Stimulated activated CD4-positive, alpha-beta T cell treated with anti-CD3 and anti-CD28 coated beads, TNF-alpha, amount 100 ng/mL, for 4 hours (primary cell): ENCODE results near the gene PPP2R1B.
"Not testable (repeated sequence)": the region's sequence is repeated elsewhere in the genome, so short reads cannot be mapped to it uniquely, and the experiment has no call there.

ENCODE experiments used
- DNase-seq, 3 experiments: peaks; one replicate each; pipeline ENCODE4 v3.0.0-alpha.2; 2020; ENCODE audit warnings: low read depth in 3 of 3

The PPP2R1B gene

DNA sequence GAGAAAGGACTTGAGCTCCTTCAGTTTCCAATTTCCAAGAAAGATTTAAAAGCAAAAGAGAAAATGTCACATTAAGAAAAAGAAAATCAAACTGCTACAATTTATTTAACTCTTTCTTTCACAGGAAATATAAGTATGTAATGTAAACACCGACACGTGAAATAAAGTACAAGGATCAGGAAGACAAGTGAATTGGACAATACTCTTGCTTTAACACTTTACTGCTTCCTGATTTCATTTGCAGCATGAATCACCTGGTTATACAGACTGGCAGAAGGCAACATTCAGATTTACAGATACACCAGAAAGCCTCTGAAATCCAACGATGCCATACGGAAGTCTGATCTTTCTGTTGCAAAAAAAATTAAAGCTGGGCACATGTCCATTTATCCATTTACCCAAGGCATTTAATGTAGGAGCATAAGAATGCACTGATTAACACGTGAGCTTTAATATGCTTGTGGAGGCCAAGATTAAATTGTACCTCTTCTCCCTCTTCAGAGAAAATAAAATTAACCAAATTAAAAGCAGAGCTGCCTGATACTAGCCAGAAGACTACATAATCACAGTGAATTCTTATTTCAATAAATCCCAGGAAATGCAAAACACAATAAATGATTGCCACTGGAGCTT is 16.0 kb upstream of the PPP2R1B start:
- no peak for DNase-seq

DNA sequence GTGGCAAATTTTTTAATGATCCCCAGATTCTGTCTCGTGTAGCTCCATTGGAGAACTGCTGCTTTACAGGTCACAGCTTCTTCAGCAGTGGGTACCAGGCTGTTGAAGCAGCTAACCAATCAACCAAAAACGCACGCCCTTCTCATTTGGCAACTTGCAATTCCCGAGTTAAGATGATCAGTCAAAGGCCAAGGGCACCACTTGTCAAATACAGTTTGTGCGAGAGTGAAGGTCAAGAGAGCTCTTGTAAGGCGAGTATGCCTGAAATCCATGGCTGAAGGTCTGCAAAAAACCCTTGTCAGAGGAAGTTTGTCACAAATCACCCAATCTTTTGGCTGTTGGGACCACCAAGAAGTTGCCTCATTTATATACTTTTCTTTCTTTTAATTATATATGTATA is 12.9 kb upstream of the PPP2R1B start:
- no peak for DNase-seq

DNA sequence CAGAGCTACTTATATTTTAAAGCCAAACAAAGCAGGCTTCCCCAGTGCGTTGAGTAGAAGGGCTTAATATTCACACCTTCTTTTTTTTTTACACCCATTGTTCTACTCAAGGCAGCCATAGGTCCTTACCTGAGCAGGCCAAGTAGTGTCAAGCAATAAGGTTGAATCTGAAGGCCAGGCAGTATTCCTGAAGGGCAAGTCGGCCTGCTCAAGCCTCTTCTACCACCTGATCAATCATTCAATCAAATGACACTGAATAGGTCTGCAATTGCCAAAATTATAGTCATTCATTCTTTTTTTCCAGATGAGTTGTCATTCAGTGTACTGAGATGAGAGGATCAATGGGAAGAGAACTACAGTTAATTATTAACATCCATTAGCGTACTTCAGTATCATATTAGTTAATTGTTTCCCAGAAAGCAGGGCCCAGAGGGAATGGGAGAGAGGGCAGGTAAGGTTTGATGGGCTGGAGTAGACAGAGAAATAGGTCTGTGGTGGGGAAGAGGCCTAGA is 11.9 kb upstream of the PPP2R1B start:
- no peak for DNase-seq

DNA sequence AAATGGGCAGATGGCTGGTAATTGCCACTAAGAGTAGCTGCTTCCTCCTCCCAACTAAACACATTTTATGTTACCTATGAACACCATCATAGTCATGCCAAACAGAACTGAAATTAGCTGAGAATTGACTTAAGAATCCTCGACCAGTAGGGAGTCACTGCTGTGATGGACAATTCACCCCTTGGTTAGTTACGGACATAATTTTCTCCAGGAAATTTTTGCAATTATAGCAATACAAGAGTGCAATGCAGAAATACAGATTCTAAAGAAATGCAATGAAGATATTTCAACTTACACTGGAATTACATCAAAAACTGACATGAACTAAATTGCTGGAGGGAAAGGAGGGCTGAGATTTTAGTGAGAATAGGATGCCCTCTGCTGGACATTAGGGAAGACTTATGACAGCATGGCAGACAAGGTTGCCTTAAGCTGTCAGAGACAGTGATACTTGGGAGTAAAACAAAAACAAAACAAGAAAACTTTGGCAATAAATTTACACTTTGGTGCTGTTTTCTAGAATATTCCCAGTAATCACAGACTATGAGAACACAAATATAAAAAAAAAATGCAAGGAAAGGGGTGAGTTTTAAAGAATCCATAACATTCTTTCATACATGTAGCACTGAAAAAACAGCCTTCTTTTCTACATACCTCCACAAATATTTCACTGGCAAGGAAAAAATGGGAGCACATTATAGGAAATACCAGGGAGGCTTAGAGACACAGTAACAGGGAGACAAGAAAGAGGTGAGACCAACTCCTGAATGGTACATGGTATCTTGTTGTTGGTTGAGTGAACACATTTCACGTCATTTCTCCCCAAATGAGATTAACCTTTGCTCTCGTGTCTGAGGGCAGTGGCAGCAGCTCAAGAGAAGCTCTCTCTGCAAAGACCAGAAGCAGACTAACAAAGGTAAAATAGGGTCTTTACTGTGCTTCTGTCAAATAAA is 11.2 kb upstream of the PPP2R1B start:
- DNase-seq: no peak

DNA sequence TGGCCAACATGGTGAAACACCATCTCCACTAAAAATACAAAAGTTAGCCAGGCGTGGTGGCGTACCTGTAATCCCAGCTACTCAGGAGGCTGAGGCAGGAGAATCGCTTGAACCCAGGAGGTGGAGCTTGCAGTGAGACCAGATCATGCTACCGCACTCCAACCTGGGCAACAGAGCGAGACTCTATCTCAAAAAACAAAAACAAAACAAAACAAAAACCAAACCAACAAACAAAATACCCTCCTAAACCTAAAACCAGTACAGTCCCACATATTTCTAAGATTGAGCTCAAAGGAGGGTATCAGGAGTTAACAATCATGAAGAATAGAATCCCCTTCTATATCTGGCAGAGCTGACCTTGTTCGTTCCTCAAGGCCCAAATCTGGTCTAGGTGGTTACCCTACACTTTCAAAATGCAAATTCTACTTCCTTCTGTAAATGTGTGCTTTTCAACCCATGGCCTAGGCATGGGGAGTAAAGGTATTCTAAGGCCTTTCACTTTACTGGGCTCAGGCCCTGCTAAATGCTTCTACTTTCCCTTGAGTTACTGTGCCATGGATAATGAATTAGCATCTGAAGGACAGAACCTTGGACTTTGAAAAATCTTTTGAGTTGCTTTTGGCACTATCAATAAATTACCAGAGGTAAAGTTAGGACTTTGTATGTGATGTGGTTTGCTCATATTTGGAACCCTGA is 10.4 kb upstream of the PPP2R1B start:
- DNase-seq: no peak

DNA sequence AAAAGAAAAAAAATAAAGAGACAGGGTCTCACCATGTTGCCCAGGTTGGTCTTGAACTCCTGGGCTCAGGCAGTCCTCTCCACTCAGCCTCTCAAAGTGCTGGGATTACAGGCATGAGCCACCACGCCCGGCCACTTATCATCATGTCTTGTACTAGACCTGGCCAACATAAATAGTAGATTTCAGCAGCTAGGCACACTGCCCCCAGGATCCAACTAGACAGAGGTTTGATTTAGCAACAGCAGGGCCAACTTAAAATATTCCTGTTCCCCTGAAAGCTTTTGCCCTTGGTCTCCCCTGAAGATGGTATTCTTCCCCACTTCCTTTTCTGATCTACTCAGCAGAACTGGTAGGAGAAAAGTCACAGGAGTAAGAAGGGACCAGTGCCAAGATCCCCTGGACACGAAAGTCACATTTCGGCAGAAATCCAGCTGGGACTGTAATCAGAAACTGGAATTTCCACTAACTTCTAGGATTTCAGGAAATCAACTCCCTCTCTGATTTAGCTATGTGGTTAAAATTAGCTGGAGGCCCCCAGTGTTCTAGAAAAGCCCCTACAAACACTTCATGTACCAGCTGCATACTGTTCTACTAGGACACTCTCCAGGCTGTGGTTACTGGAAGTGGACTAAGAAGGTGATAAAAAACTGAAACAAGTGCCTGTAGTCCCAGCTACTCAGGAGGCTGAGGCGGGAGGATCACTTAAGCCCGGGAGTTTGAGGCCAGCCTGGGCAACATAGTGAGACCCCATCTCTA is 8.9 kb upstream of the PPP2R1B start:
- no peak for DNase-seq

DNA sequence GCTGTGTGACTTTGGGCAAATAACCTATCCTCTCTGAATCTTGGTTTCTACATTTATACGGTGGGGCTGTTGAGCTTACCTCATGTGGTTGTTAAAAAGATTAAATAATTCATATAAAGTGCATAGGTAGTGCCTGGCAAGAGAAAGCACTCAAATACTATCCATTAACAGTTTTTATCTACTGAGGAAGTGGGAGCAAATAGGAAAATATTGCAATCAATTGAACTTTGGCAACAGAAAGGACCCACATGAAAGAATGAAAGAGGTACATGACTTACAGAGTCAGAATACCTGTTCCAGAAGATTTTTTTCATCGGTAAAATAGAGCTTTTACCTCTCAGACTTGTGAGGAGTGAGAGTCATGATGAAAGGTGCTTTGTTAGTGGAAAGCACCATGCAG is 6.3 kb upstream of the PPP2R1B start:
- no peak for DNase-seq

DNA sequence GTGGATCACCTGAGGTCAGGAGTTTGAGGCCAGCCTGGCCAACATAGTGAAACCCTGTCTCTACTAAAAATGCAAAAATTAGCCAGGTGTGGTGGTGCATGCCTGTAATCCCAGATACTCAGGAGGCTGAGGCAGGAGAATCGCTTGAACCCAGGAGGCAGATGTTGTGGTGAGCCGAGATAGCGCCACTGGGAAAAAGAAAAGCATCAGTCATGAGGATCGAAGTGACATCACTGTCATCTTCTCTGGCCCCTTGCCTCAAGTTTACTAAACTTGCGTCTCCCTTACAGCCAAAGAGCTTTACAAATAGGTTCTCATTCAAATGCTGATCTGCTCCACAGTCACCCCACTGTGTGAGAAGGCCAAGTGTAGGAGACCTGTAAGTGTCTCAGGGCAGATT is 5.0 kb upstream of the PPP2R1B start:
- not testable (repeated sequence) for DNase-seq

DNA sequence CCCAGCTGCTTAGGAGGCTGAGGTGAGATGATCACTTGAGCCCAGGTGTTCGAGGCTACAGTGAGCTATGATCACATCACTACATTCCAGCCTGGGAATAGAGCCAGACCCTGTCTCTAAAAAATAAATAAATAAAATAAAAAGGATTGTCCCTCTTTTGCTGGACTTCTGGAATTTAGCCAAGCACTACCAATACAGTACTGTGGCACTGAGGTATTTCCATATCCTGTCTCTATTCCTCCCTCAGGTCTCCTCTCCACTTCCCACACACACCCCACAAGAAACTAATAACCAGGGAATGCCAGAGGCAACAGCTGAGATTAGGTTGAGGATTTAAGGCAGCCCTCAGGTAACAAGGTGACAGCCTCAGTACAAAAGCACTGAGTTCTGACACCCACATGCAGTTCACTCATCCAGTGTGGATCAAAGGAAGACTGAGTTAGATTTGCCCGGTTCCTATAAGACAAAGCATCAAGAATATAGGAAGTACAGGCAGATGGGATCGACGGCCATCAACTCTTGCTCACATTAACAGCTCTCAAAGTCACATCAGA is 4.5 kb upstream of the PPP2R1B start:
- no peak for DNase-seq

DNA sequence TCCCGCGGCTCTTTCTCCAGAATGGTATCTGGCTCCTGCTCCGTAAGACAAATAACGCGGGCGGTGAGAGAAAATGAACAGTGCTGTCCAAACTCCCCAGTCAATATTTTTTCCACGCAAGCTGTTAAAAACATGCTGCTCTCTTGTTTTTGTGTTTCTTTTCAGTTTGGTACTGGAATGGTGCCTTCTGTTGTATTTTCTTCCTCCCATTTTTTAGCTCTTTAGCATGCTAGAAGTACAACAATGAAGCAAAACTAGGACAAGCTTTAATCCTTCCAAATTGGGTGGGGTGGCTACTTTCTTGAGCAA is 599 bp upstream of the PPP2R1B start:
- no peak for DNase-seq

DNA sequence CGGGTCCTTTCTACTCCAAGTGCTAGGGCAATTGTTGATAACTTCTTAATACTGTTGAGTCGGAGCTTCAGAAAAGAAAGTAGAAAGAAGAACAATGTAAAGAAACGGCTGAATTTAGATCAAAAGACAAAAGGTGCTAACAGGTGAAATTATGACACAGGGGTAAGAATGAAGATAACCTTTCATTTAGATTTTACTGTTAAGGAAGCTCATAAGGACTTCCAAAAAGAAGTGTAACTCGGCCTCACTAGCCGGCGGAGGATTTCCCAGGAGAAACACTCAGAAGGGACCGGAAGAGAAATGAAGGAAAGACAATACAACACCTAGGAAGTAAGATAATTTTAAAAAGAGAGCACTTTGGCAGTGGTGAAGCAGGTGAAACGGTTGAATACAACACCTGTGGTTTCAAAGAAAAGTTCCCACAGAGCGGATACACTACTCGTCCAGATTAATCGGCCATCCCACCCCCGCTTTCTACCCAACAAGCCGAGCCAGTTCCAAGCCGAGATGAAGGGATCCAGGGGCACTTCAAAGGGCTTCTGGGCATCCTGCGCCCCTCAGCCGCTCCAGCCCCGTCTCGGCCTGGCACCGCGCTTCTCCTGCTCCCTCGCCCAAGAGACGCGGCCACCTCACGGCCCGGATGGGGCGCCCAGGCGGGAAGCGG is 737 bp downstream of the PPP2R1B start:
- no peak for DNase-seq

DNA sequence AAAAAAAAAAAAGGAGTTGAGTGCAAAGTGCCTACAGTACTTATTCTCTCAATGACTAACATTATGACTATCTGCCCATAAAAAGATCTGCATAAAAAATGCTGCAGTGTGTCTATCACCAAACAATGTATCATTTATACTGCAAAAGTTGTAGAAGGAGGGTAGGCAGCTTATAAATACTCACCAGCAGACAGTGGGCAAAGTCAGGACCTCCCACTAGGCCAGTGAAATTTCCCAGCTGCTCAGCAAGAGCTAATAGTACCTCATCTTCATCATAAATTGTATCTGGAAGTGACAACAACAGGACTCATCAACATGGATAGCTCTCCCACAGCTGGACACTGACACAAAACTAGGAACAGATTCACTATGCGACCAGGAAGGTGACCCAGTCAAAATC is 1.6 kb downstream of the PPP2R1B start:
- DNase-seq: no peak

DNA sequence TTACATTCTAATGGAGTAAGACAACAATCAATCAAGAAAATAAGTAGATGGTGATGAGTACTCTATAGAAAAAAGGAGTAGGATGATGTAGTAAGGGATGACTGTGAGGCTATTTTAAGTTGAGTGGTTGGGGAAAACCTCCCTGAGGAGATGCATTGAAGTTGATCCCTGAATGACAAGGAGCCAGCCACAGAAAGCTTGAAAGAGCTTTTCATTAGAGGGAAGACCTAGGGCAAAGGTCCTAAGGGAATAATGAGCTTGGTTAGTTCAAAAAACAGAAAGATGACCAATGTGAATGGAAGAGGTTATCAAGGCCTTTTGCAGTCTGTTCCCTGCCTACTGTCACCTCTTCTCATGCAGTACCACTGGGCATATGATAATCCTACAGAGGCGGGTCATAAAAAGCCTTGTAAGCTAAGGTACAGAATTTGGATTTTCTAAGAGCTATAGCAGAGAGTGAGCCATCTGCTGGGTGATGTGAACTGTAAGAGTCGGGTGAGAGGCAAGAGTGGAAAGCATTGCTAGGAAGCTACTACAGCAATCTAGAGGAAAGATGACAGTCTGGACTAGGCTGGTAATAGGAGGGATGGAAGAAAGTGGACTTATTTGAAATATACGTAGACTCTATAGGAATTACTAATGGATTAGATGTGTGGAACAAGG is 3.1 kb downstream of the PPP2R1B start:
- no peak for DNase-seq

DNA sequence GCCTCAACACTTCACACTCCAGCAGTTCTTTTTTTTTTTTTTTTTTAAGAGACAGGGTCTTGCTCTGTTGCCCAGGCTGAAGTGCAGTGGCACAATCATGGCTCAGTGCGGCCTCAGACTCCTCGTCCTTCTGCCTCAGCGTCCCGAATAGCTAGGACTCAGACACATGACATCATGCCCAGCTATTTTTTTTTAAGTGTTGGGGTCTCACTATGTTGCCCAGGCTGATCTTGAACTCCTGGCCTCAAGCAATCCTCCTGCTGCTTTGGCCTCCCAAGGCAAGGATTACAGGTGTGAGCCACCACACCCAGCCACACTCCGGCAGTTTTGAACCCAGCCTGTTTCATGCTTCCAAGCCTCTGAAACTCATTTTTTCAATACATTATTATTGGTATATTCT is 3.7 kb downstream of the PPP2R1B start:
- no peak for DNase-seq

DNA sequence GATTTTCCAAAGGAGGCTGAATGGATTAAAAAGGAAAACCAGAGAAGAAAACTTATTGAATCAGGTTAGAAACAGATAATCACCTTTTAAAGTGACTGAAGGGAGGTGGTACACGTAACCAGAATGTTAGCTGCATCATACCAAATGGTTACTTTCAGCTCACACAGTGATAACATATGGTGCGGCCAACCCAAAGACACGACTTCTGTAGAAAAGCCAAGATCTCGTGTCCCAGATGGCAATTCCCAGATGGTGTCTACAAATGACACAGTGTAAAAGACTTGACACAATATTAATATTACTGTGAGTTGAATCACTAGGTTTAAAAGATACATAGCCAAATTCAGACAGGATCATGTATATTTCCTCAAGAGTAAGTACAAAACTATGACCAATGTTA is 5.2 kb downstream of the PPP2R1B start:
- DNase-seq: no peak

DNA sequence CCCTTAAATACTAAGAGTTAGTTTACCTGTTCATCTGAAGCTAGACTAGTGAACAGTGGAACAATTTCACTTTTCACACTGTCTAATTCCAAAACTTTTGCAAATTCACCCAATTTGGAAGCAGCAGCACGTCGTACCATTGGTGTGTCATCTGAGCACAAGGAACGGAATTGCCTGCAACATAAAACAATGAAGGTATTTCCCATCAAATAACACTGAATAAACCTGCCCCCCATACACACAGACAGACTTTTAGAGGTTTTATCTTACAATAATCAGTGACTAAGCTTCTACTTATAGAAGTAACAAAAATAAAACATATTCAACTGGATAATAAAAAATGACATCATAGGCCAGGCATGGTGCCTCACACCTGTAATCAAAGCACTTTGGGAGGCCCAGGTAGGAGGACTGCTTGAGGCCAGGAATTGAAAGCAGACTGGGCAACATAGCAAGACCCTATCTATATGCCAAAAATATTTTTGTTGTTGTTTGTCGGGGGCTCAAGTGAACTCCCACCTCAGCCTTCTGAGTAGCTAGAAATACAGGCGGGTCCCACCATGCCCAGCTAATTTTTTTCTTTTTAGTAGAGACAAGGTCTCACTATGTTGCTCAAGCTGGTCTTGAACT is 6.3 kb downstream of the PPP2R1B start:
- DNase-seq: no peak

DNA sequence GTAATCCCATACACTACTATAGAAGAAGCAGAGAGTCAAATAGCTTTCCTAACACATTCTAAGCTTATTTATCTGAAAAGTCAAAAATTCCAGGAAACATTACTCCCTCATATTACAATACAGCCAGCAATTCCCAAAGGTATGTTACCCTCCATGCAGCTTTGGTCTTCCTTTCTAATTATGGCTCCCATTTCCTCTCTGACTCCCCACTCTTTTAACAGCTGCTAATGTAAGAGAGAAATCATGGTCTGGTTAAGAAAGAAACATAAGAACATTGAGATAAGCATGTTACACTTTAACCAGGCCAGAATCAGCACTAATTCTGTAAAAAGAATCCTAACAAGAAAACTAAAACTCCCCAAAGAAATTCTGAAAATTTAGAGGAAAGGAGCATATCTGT is 6.8 kb downstream of the PPP2R1B start:
- DNase-seq: no peak

DNA sequence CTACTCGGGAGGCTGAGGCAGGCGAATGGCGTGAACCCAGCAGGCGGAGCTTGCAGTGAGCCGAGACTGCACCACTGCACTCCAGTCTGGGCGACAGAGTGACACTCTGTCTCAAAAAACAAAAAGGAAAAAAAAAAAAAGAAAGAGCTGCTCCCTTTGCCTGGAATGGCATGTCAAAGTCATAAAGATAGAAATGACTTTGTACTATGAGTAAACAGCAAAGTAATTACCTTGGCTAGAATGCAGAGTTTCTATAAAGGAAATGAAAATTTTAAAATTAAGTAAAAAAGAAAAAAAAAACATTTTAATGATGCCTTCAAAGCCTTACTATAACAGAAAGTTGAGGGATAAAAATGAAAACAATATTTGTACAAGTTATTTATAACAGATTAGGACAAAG is 10.1 kb downstream of the PPP2R1B start:
- no peak for DNase-seq

DNA sequence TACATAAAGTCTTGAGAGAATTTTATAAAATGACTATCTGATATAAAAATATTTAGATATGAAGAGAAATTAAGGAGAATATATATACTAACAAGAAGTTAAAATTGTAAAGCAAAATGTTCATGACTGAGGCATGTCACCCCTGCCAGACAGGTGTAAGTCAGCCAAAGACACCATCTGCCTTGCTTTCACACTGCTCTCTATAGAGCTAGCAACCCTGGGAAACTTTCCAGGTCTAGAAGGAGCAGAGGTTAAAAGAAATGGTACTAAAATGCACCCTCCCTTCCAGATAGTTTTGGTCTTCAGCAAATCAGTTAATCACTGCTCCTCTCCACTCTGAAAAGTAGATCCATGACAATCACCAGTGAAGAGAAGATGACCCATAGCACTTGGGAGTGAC is 16.5 kb downstream of the PPP2R1B start:
- no peak for DNase-seq
